Measurements from ENCODE around the gene HAX1.
"Not testable (repeated sequence)": the region's sequence is repeated elsewhere in the genome, so short reads cannot be mapped to it uniquely, and the experiment has no call there.

The HAX1 gene

DNA sequence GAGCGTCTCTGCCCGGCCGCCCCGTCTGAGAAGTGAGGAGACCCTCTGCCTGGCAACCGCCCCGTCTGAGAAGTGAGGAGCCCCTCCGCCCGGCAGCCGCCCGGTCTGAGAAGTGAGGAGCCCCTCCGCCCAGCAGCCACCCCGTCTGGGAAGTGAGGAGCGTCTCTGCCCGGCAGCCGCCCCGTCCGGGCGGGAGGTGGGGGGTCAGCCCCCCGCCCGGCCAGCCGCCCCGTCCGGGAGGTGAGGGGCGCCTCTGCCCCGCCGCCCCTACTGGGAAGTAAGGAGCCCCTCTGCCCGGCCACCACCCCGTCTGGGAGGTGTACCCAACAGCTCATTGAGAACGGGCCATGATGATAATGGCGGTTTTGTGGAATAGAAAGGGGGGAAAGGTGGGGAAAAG, 15.2 kb downstream of the HAX1 start:
- DNase-seq, result not testable (repeated sequence)

DNA sequence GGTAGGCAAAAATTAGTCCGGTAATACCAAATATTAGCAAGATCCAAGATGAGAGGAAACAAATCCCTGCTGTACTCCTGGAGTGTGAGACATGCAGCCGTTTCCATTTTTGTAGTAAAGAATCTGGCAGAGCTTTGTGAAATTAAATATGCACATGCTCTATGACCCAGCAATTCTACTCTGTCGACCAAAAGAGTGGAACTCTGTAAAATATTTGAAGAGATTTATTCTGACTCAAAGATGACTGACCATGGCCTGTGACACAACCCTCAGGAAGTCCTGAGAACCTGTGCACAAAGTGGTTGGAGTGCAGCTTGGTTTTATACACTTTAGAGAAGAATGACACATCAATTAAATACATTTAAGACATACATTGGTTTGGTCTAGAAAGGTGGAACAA, 16.2 kb downstream of the HAX1 start:
- DNase-seq, result no peak

DNA sequence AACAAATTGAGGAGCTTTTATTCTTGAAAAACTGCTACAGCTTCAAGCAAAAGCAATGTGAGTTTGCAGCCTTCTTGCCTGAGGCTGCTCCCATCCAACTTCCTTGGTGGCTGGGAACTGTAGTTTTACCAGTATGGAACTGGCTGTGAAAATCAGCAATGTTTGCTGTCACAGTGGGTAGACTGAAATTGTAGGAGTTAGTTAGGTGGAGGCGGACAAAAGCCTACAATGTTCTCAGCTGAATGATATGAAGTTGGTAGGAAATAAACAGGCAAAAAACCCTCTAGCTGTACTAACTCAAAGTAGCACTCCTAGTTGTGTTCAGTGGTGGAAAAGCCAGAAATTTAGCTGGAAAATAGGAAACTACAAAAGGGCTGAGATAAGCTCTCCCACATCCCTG, 18.5 kb downstream of the HAX1 start:
- DNase-seq, result no peak

DNA sequence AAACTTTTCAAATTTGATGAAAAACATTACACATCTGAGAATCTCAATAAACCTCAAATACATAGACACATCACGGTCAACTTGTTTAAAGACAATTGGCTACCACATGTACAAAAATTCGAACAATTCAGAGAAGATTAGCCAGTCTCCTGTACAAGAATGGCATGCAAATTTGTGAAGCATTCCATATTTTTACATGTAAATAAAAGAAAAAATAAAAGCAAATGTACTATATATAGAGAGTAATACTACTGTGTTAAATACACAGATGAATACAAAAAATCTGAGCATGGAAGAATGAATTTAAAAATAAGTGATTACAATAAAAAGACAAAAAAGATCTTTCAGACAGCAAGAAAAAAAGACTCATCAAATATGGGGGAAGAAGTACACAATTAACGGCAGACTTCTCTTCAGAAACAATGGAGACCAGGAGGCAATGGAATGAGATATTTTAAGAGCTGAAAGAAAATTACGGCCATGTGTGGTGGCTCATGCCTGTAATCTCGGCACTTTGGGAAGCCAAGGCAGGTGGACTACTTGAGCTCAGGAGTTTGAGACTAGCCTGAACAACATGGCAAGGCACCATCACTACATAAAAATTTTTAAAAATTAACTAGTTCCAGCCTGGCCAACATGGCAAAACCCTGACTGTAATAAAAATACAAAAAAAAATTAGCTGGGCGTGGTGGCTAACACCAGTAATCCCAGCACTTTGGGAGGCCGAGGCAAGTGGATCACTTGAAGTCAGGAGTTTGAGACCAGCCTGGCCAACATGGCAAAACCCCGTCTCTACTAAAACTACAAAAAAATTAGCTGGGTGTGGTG, 23.2 kb downstream of the HAX1 start:
- DNase-seq, result no peak

DNA sequence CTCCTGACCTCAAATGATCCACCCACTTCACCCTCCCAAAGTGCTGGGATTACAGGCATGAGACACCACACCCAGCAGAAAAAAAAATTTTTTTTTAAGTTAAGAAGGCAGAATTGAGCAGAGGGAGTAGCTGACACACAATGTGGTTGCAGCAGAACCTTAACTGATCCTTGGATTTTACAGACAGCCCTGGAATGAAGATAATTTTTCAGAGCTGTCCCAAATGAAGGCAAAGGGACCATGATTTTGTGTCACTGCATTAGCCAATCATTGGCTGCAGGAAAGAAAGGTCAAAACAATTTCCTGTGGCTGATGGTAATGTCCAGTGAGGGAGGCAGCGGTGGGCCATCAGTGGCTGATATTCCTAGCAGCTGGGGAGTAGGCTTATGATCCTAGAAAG, 29.2 kb downstream of the HAX1 start:
- DNase-seq, result no peak

DNA sequence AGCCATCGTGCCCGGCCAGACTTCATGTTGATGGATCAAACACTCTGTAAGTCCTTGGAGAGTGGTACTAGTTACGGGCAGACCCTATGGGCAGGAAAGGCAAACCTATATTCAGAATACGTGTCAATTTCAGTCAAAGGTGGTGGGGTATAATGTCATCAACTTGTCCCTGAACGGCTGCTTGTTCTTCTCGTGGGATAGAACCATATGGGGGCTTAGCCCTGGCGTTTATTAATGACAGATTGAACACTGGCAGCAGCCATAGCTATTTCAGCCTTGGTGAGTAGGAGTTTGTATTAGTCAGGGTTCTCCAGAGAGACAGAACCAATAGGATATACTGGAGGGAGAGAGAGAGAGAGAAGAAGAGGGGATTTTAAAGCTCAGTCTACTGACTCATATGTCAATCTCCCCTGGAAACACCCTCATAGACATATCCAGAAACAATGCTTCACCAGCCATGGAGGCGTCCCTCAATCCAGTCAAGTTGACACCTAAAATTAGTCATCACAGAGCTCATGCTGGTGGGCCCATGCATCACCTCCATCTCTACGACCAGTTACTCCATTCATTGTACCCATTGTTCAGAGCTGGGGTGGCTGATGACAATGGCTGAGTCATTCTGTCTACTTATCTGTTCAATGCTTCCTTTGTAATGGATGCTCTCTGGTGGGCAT, 32.4 kb downstream of the HAX1 start:
- no peak for DNase-seq

DNA sequence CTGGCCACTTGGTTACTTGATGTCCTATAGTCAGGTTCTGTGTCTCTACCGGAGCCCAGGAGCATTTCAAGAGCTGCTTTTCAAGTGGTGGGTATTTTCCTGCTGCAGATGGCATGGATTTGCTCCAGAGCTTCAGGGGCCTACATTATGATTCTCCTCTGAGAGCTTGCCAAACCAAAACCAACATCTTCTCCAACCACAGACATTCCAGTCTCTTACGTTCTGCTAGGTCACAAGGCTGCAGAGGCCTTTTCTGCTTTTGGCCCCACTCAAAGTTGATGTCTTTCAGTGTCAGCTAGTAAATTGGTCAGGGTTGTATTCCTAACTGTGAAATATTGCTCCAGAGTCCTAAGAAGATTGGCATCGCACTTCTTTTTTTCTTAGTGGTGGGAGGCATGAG, 33.7 kb downstream of the HAX1 start:
- DNase-seq, result no peak

DNA sequence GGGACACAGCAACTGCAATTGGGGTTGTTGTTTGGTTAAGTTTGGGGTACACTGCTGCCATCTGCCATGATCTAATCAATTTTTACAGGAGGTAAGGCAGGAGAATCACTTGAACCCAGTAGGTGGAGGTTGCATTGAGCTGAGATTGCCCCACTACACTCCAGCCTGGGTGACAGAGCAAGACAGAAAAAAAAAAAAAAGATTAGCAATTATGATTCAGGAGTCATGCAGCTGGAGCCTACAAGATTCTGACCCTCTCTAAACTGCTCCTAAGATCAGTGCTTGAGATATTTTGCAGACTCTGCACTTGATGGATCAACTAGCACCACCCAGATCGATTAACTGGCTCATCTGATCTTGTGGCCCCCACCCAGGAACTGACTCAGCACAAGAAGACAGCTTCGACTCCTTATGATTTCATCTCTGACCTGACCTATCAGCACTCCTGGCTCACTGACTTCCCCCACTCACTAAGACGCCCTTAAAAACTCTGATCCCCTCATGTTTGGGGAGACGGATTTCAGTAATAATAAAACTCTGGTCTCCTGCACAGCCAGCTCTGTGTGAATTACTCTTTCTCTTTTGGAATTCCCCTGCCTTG, 35.3 kb downstream of the HAX1 start:
- DNase-seq, result not testable (repeated sequence)

DNA sequence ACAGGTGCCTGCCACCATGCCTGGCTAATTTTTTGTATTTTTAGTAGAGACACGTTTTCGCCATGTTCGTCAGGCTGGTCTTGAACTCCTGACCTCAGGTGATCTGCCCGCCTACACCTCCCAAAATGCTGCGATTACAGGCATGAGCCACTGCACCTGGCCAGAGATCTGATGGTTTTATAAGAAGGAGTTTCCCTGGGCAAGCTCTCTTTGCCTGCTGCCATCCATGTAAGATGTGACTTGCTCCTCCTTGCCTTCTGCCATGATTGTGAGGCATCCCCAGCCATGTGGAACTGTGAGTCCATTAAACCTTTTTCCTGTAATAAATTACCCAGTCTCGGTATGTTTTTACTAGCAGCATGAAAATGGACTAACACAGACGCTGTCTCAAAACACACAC, 36.7 kb downstream of the HAX1 start:
- not testable (repeated sequence) for DNase-seq

DNA sequence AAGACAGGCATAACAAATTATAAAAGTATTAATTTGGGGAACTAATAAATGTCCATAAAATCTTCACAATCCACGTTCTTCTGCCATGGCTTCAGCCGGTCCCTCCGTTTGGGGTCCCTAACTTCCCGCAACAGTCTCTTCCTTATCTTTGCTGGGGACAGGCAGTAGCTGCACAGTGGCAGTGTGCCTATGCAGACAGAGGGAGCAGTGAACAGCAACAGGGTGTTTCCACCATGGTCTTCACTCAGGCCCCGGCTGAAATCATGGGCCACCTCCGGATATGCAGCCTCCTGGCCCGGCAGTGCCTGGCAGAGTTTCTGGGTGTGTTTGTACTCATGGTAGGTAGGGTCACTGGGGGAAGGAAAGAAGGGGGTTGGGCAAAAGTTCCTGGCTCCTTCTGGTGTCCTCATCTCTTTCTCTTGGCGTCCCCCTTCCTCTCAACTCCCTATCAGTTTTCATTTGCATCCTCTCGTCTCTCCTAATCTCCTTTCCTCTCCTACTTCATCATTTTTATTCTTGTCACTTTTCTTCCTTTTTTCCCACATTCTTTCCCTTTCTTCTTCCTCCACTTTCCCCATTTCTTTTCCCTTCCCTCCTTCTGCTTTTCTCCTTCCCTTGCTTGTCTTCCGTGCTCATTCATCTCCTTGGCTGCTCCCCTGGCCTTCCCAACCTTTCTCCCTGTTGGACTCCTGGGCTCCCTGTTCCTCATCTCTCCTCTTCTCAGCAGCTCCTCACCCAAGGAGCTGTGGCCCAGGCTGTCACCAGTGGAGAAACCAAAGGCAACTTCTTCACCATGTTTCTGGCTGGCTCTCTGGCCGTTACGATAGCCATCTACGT, 40.0 kb downstream of the HAX1 start:
- not testable (repeated sequence) for DNase-seq

DNA sequence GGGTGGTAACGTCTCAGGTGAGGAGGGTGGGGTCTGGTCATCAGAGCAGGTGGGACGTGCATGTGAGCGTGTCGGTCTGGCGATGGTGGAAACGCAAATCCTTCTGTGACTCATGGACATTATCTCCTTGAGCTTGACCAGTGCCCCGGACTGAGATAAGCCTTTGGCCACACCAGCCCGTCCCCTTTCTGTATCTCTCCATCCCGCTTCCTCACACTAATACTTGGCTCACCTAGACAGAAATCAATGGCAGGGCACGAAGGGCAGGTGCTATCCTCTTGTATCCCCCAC, 40.6 kb downstream of the HAX1 start:
- DNase-seq, result no peak

DNA sequence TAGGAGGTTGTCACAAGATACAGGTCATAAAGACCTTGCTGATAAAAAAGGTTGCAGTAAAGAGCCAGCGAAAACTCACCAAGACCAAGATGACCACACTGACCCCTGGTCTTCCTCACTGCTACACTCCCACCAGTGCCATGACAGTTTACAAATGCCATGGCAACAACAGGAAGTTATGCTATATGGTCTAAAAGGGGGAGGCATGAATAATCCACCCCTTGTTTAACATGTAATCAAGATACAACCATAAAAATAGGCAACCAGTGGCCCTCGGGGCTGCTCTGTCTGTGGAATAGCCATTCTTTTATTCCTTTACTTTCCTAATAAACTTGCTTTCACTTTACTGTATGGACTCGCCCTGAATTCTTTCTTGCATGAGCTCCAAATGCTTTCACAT, 41.8 kb downstream of the HAX1 start:
- DNase-seq, result not testable (repeated sequence)

DNA sequence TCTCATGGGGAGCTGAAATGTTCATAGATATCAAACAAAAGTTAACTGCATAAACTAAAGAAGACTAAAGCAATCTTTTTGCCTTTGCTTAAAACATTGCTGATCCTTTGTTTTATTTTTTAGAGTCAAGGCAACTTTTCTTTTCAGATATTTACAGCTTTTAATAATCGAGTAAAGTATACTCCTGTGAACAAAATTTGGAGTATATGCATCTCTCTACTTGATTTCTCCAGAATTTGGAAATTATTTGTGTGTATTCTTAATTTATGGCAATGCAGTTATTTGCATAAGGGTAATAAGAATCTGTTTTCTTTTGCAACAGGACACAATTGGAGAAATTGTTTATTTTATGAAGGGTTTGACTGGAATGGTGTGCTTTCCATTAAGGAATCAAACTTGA, 44.3 kb downstream of the HAX1 start:
- no peak for DNase-seq

DNA sequence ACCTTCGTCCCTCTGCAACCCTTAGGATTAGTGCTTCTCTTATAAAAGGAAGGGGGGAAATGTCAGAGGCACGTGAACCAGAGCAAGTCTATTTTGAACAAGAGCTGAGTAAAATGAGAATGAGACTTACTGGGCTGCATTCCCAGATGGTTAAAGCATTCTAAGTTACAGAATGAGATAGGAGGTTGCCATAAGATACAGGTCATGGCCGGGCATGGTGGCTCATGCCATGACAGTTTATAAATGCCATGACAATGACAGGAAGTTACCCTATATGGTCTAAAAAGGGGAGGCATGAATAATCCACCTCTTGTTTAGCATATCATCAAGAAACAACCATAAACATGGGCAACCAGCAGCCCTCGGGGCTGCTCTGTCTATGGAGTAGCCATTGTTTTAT, 46.0 kb downstream of the HAX1 start:
- DNase-seq, result no peak

DNA sequence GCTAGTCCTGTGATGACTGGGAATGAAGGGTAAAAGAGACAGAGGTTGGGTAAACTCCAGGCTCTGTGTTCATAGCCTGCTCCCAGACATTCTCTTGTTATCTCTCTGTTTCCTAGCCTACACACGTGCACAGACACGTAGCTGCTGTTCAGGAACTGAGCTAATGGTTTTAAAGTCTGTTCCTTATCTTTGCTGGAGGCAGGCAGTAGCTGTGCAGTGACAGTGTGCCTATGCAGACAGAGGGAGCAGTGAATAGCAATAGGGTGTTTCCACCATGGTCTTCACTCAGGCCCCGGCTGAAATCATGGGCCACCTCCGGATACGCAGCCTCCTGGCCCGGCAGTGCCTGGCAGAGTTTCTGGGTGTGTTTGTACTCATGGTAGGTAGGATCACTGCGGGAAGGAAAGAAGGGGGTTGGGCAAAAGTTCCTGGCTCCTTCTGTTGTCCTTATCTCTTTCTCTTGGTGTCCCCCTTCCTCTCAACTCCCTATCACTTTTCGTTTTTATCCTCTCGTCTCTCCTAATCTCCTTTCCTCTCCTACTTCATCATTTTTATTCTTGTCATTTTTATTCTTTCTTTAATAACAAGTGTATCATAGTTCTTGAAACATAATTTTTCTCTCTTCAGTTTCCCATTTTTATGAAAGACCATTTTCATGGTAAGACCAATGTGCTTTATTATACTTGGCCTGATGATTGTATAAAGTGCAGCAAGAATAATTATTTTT, 48.6 kb downstream of the HAX1 start, which contains the start of gene AQP10:
Gene AQP10, plus strand, starts transcription at position 212 of the 727 bp plus-strand sequence. Its CDS starts 63 bp downstream, at position 275.
- no peak for DNase-seq

DNA sequence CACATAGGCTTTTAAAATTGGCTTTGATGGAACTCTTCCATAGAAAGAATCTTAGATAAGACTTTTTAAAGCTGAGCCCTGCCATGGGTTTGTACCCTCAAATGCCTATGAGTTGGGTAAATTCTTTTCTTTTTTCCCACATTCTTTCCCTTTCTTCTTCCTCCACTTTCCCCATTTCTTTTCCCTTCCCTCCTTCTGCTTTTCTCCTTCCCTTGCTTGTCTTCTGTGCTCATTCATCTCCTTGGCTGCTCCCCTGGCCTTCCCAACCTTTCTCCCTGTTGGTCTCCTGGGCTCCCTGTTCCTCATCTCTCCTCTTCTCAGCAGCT, 49.1 kb downstream of the HAX1 start:
- DNase-seq, result not testable (repeated sequence)

DNA sequence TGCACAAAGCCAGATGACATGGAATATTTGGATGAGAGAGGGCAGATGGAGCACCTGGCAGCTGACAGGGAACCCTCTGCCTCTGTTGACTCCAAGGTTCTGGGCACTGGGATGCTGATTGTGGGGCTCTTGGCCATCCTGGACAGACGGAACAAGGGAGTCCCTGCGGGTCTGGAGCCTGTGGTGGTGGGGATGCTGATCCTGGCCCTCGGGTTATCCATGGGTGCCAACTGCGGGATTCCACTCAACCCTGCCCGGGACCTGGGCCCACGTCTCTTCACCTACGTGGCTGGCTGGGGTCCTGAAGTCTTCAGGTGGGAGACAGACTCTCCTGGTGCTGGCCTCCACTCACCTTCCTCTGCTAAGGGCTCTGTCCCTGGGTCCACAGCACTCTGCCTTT, 51.1 kb downstream of the HAX1 start:
- no peak for DNase-seq

DNA sequence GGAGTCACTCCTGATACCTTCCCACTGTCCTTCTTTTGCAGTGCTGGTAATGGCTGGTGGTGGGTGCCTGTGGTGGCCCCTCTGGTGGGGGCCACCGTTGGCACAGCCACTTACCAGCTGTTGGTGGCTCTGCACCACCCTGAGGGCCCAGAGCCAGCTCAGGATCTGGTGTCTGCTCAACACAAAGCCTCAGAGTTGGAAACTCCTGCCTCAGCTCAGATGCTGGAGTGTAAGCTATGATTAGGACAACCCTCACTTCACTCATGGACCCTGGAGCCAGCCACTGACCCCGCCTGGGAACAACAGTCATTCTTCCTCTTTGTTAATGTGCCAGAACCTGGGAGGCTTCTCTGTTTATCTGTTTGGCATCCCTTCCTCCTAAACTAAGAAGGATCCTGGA, 51.8 kb downstream of the HAX1 start:
- no peak for DNase-seq

DNA sequence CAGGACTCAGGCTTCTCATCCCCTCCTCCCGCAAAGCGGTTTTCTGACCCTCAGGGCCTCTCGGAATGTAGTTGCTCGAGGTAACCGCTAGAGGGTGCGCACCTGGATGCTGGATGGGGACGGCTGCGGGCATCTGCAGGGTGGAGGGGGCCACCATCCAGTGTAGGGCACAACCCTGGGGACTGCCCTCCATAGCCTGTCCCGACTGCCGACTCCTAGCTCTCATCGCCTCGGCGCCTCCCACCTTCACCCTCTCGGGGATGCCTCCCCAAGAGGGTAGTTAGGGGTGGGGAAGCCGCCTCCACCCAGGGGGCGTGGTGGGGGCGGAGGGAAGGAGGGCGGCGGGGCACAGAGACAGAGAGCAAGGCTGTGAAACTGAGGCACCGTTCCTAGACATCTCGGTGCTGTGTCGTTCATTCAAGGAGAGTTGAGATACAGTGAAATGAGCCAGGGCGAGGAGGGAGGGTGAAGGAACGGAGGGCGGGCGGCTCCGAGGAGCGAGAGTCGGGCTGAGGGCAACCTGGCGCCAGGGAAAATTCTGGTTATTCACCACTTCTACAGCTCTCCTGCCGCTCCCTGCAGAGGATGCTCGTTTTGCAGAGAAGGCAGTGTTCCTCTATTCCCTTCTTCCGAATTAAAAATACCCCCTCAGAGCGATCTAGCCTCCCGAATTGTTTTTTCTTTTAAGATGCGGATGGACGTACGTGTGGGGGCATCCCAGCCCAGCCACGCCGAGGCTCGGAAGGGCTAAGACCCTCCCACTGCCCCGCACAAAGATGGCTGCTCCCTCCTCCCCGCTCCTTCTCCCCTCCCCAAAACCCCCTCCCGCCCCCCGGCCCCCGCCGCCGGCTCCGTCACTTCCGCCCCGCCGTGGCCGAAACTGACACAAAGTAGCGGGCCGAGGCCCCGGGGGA, 52.5 kb downstream of the HAX1 start, which contains the start of gene ATP8B2:
Gene ATP8B2, plus strand, starts transcription at position 857 of the 914 bp plus-strand sequence. CDS start 2,617 bp downstream, outside the sequence.
- peak; percentile 79 for DNase-seq

All from fibroblast of skin of right quadriceps (primary cell).